IPS-18c (cell line): ENCODE measurements around the gene SLC7A1.

Experiments used
- H3K4me3 ChIP-seq: 2 replicates; pipeline ENCODE4 v1.7.0; 2013; ENCODE audit warnings: low read depth, mild to moderate bottlenecking, low read length, moderate library complexity; ENCODE audit not compliant: insufficient read depth
- H3K9me3 ChIP-seq: one replicate; pipeline ENCODE4 v1.6.1; 2013; ENCODE audit warnings: mild to moderate bottlenecking, low read length, moderate library complexity; ENCODE audit not compliant: control insufficient read depth, insufficient read depth

SLC7A1 gene

DNA sequence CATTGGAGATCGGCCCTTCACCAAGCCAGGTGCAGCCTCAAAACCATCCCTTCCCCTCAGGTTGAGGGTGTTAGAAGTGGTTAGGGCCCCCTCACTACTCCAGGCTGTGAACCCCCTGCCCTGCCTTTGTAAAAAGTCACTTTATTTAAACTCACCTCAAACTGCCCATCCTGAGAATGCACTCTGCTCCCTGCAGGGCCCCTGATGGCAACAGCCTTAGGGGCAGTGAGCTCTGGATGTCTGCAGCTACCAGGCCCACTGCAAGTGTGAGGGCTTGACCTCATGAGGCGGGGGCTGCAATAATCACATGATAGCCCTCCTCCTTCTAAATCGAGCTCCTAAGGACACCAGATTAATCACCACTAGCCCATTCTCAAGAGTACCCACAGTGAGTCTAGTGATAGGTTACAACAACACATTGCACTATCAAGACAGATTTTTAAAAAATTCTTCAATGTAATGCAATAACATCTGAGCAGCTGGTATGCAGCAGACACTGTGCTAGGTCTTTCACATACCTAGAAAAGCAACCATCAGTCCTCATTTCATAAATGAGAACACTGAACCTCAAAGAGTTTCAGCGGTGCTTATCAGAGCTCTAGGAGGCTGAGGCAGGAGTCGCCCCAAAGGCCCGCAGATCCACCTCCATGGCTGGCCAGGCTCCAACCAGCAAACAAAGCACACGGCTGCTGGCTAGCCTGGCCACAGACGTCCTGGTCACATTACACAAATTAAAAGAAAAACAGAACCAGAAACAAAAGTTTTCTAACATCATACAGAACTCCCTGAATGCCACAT lies 26.0 kb downstream of the SLC7A1 start:
- Histone ChIP-seq H3K4me3 (no peak overlapping the region), H3K9me3 (no peaks in the 10 kb centered on the region)

DNA sequence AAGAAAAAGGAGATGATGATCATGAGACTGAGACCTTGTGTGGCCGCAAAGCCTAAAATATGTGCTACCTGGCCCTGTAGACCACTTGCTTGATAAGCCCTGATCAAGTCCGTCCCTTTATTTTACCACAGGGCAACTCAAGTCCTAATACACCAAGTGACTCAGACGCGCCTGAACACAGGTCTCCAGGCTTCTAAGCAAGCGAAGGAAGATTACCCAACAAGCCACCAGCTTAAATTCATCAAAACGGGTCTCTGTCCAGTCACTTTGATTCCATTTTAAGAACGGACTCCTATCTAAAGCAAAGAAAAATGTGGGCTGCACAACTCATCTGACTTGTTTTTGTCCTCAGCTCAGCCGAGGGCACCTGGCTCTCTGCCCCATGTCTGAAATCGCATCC lies 26.8 kb downstream of the SLC7A1 start:
- Histone ChIP-seq H3K4me3 (no peak overlapping the region), H3K9me3 (no peaks in the 10 kb centered on the region)

DNA sequence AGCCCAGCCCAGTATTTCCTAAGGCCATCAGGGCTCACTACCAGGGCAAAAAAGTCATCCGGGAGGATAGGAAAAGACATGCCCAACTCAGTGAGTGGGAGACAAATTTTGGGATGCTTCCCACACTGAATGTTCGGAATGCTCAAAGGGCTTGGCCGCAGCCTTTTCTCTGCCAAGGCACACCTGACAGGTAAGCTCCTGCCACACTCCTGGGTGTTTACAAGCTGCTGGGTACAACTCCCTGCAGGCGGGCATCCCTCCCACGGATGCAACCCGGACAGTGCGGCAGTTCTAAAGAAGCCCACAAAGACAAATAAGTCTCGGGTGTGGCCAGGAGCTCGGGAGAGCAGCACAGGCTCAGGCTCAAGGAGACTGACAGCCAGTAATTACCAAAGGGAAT lies 28.1 kb downstream of the SLC7A1 start:
- H3K9me3 ChIP-seq: no peaks in the 10 kb centered on the region
- H3K4me3 ChIP-seq: no peak overlapping the region

DNA sequence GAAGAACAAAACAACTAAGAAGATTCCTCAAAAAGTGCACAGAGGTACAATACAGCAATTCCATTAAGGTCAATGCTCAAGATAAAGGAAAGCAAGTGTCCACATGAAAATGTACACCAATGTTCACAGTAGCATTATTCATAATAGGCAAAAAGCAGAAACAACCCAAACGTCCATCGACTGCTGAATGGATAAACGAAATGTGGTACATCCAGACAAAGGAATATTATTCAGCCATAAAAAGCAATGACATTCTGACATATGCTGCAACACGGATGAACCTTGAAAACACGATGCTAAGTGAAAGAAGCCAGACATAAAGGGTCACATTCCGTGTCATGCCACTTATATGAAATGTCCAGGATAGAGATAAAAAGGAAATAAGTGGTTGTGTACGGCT lies 29.3 kb downstream of the SLC7A1 start:
- H3K9me3 ChIP-seq: no peaks in the 10 kb centered on the region
- no peak overlapping the region for H3K4me3 ChIP-seq

DNA sequence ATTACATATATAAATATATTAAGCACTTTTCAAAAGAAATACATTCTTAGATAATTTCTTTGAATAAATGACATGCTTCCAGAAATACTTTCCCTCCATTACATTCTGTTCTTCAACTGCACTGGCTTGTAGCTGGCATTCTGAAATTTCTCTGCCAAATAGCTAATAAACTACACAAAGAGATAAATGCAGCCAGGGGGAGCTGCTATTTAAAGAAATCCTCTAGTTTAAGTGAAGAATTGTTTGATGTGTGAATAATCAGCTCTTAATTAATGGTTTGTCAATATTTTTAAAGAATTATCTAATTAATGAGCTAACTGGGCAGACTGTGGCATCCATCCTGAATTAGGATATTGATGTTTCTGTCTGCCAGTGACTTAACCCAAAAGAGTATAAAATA lies 30.7 kb downstream of the SLC7A1 start:
- Histone ChIP-seq H3K4me3 (no peak overlapping the region), H3K9me3 (no peaks in the 10 kb centered on the region)

- Histone ChIP-seq H3K9me3 (no peaks in the 10 kb centered on the region), H3K4me3 (no peak overlapping the region)
These were observed 31.1 kb downstream of the SLC7A1 start for GRCh38 chr13:29564373-29564772.

GRCh38 chr13:29563941-29564340 lies 31.5 kb downstream of the SLC7A1 start:
- H3K9me3 ChIP-seq: no peaks in the 10 kb centered on the region
- H3K4me3 ChIP-seq: no peak overlapping the region

DNA sequence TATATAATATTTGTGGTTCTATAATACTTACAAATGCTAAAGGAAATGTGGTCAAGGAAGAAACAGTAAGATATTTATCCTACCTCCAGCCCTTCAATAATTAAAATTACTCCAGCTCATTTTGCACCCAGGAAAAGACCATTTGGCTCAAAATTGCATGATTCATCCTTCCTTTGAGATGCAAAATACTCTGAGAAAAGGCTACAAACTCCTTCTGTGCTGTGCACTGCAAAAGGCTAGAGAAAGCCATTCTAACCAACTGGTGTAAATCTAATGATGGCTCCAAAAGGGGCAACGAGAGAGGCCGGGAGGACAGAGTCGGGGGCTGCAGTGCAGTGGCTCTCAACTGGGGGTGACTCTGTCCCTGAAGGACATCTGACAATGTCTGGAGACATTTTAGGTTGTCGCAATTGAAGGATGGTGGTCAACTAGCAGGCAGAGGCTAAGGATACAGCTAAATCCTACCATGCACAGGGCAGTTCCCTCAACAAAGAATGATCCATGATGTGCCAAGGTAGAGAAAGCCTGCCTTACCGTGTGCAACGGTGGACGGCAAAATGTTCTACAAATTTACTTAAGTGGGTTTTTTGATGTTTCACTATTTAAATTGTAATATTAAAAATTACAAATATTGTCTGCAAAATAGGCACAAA lies 32.6 kb downstream of the SLC7A1 start:
- no peak overlapping the region for H3K4me3 ChIP-seq
- H3K9me3 ChIP-seq: no peaks in the 10 kb centered on the region

GRCh38 chr13:29561918-29562317 lies 33.6 kb downstream of the SLC7A1 start:
- H3K9me3 ChIP-seq: no peaks in the 10 kb centered on the region
- H3K4me3 ChIP-seq: no peak overlapping the region

GRCh38 chr13:29556742-29557141 lies 38.7 kb downstream of the SLC7A1 start:
- Histone ChIP-seq H3K4me3 (no peak overlapping the region), H3K9me3 (no peaks in the 10 kb centered on the region)

DNA sequence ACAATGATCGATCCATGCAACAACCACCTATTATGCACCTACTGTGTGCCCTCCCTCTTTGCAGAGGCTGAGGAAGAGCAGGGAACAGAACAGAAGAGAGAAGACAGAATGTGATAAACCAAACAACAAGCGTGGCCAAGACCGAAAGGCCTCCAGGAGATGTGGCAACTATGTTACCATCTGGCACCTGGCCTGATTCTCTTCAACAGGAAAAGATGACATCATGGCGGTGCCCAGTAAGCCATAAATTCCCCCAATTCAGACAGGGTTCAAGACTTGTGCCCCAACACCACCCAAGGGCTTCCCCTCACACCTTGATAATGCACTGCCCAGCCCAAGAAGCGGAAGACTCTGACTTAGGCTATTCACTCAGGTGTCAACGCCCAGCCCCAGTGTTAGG lies 44.3 kb downstream of the SLC7A1 start:
- Histone ChIP-seq H3K9me3 (peaks cover 3% of the 10 kb centered on the region), H3K4me3 (no peak overlapping the region)

DNA sequence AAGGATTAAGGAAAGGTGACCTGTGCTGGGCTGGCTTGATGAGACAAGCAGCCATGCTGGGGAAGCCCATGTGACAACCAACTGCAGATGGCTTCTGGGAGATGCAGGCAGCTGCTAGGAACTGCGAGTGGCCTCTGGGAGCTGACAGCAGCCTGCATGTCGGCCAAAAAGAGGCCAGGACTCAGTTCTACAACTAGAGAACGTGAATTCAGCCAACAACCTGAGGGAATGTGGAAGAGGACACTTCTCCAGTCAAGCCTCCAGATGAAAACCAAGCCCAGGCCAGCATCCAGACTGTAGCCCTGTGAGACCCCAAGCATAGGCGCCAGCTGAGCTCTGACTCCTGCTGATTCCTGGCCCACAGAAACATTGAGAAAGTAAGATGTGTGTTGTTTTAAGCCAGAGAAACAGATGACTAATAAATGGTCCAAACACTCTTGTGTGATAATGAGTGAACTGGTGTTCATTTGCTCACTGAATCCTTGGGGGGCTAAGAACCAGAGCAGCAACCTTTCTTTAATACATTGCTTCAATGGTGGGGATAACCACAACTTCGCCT lies 45.0 kb downstream of the SLC7A1 start:
- H3K4me3 ChIP-seq: no peak overlapping the region
- H3K9me3 ChIP-seq: peaks cover 3% of the 10 kb centered on the region

DNA sequence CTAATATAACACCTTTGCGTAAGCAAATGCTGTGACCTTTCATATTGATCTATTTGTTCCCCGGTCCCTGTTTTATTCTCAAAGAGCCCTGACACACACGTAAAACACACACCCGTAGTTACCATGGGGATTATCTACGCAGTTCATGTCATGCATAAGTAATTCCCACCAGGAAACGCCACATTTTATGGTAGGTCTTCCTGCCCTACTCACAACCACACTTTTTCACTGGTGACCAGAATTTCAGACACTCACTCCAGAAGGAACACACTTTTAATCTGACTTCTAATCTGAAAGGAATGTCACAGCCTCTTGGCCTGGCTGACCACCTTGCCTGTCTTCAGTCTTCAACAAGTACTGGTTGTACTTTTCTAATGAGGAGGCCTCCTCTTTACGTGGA lies 46.8 kb downstream of the SLC7A1 start:
- peaks cover 3% of the 10 kb centered on the region for H3K9me3 ChIP-seq

GRCh38 chr13:29547153-29547552 lies 48.3 kb downstream of the SLC7A1 start:
- H3K9me3 ChIP-seq: peaks cover 3% of the 10 kb centered on the region
- H3K4me3 ChIP-seq: no peak overlapping the region

More for the DNA sequence above, 46.8 kb downstream of the SLC7A1 start:
- no peak overlapping the region for H3K4me3 ChIP-seq

DNA sequence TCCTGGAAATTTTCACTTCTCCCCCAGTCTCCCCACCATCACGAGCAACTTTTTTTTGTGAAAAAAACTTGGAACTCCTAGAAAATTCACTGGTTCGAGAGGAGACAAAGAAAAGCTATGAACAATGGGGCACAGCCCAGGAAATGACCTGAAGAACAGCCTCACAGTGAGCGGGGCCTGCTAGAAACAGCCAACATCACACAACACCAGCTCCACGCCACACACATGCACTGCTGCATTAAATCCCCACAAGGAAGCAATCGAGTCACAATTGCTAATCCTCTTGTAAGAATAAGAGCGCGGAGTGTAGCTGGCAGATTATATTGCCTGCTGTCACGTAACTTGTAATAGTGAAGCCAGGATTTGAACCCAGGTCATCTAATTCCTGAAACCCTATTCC lies 48.8 kb downstream of the SLC7A1 start:
- Histone ChIP-seq H3K9me3 (peaks cover 3% of the 10 kb centered on the region), H3K4me3 (no peak overlapping the region)

GRCh38 chr13:29545988-29546387 lies 49.5 kb downstream of the SLC7A1 start:
- Histone ChIP-seq H3K9me3 (peaks cover 3% of the 10 kb centered on the region), H3K4me3 (no peak overlapping the region)

DNA sequence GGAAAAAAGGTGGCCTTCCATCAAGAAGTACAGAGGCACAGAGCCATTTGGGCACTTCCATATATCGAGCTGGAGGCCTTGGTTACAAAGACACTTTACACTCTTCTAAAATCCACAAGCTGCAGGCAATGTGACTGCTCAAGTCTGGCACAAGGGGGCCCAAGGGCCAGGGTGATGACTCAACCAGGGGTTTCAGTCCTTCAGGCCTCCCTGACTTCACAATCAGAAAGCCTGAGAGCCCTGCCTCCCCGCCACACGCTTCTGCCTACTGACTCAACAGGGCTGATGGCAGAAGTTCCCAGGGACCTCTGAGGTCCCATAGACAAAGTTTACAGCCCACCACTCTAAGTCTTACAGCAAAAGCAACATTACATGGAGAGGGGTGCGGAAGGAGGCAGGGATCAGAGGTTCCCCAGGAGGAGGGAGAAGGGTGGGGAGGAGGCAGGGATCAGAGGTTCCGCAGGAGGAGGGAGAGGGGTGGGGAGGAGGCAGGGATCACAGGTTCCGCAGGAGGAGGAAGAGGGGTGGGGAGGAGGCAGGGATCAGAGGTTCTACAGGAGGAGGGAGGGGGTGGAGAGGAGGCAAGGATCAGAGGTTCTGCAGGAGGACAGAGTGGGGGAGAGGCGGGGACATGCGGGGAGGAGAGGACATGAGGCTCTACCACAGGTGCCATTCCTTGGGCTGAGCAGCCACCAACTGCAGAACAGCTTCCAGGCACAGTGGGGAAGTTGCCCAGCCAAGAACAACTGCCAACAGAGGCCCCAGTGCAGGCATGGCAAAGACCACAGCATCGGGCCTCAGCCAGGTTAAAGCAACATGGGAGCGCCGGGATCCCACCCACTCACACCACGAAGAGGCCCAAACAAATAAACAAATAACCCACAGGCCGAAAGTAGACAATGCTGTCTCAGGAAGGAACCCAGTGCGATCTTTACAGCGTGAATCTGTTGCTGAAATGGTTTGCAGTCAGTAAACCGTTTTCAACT lies 52.0 kb downstream of the SLC7A1 start:
- H3K9me3 ChIP-seq: no peaks in the 10 kb centered on the region

More for the DNA sequence above, 52.0 kb downstream of the SLC7A1 start:
- no peak overlapping the region for H3K4me3 ChIP-seq
